ENCODE data around the gene MC2R. TPM values are rescaled to one million over a fixed set of nuclear protein-coding genes. Genes with fewer than 3 reads are reported as not detected.

Gene MC2R
- total and polyA plus RNA-seq, 2 of the 4 experiments (the other 2 are of a cell fraction) = not detected

- no peak for DNase-seq
- in situ Hi-C loops (cut with MboI; ENCODE audit: low sequenced_read_pairs) (no loop called here), dilution Hi-C loops (cut with HindIII; ENCODE audit: low sequenced_read_pairs, unreplicated experiment) (no loop called here), intact Hi-C loops (cut with micrococcal nuclease) (no loop called here)
- no peaks in the 10 kb centered on the region for H3K79me1 ChIP-seq (ENCODE audit: low read depth in 1 of 2, low read length in 2 of 2)
- no peak overlapping the region for H2AFZ ChIP-seq (replicated peaks; ENCODE audit: low read length, poor library complexity)
- POLR2A ChIA-PET (ENCODE audit: unreplicated experiment) = no interaction called here
- H2BK15ac ChIP-seq (ENCODE audit: low read depth, low read length) = no peak overlapping the region
- H3K27ac ChIP-seq (ENCODE audit: insufficient read depth, low read length) = no peak overlapping the region
- no peak overlapping the region for H4K5ac ChIP-seq (ENCODE audit: low read depth, low read length)
- no peak overlapping the region for H3K4ac ChIP-seq (ENCODE audit: low read depth, low read length)
- H3K9me3 ChIP-seq (ENCODE audit: control insufficient read depth, insufficient read depth, low read length) = peaks cover 31% of the 10 kb centered on the region
- no peaks in the 10 kb centered on the region for H3K4me1 ChIP-seq (ENCODE audit: control insufficient read depth, insufficient read depth, low read length)
- H3K14ac ChIP-seq (replicated peaks; ENCODE audit: low read depth, low read length) = no peak overlapping the region
- no peak overlapping the region for H3K23ac ChIP-seq (ENCODE audit: low read depth, low read length)
- H3K9ac ChIP-seq (ENCODE audit: low read depth, low read length) = no peak overlapping the region
- H2BK5ac ChIP-seq (ENCODE audit: low read depth, low read length, poor library complexity, severe bottlenecking) = no peak overlapping the region
- H2BK120ac ChIP-seq (ENCODE audit: low read depth, low read length) = no peak overlapping the region
- H3K4me2 ChIP-seq (ENCODE audit: low read depth, low read length) = no peak overlapping the region
- H3K27me3 ChIP-seq (ENCODE audit: control insufficient read depth, insufficient read depth, low read length) = no peaks in the 10 kb centered on the region
- H4K20me1 ChIP-seq (ENCODE audit: insufficient read depth, low read length) = no peaks in the 10 kb centered on the region
- CTCF ChIA-PET = no interaction called here
- ATAC-seq (ENCODE audit: low read depth) = no peak
- BruUV-seq (replicated peaks) = no TSS peak
- no peak overlapping the region for H4K8ac ChIP-seq (ENCODE audit: low read depth in 2 of 2, low read length in 2 of 2)
- H4K91ac ChIP-seq (ENCODE audit: insufficient read depth, low read depth, low read length) = no peak overlapping the region
- no peak overlapping the region for H3K56ac ChIP-seq (ENCODE audit: extremely low read depth, insufficient read depth, low read length)
- no peaks in the 10 kb centered on the region for H3K36me3 ChIP-seq (ENCODE audit: control insufficient read depth, insufficient read depth, low read length)
- no peak overlapping the region for H2AK9ac ChIP-seq (replicated peaks; ENCODE audit: low read depth, low read length, poor library complexity)
- H3K9me1 ChIP-seq (ENCODE audit: insufficient read depth, low read length) = no peaks in the 10 kb centered on the region
- WGBS, 2 experiments (ENCODE audit: extremely low coverage in 2 of 2, insufficient read length in 1 of 2) = 60% methylated on average over 1 of the region's 3 CpGs; no CpG with 5 or more reads in 1 of the 2 experiments
- H2AK5ac ChIP-seq (ENCODE audit: low read depth, low read length) = no peak overlapping the region
- H2BK20ac ChIP-seq (ENCODE audit: low read depth, low read length) = no peak overlapping the region
- no peak overlapping the region for H3K4me3 ChIP-seq (ENCODE audit: insufficient read depth, low read depth, low read length)
- TF ChIP-seq NFE2L2 (IDR thresholded peaks at IDR 0.05; ENCODE audit: low read depth, low read length) = no peak
- TF ChIP-seq MAZ (IDR thresholded peaks at IDR 0.05; ENCODE audit: borderline replicate concordance, low read depth, low read length) = no peak
- TF ChIP-seq POLR2A (IDR thresholded peaks at IDR 0.05; ENCODE audit: low read depth, low read length) = no peak
- TF ChIP-seq ELK1 (IDR thresholded peaks at IDR 0.05; ENCODE audit: borderline replicate concordance, low read depth, low read length) = no peak
- no peak for TF ChIP-seq MXI1 (IDR thresholded peaks at IDR 0.05; ENCODE audit: borderline replicate concordance, low read depth, low read length)
- no peak for TF ChIP-seq MAFK (IDR thresholded peaks at IDR 0.05; ENCODE audit: low read depth, low read length)
- H3K18ac ChIP-seq (ENCODE audit: low read depth, low read length) = no peak overlapping the region
Measured at GRCh38 chr18:13917401-13917800, 2.1 kb upstream of the MC2R start.

Data from IMR-90 (cell line).